Measurements from ENCODE around the gene NMRK1. TPM values are rescaled to one million over a fixed set of nuclear protein-coding genes. Genes with fewer than 3 reads are reported as not detected.
A peak's percentile ranks its signal among the peaks of the same experiment; 100 is the strongest.

The NMRK1 gene
- polyA plus RNA-seq, 3 donors, result 4.3 to 9.8 (median 9.3) TPM

DNA sequence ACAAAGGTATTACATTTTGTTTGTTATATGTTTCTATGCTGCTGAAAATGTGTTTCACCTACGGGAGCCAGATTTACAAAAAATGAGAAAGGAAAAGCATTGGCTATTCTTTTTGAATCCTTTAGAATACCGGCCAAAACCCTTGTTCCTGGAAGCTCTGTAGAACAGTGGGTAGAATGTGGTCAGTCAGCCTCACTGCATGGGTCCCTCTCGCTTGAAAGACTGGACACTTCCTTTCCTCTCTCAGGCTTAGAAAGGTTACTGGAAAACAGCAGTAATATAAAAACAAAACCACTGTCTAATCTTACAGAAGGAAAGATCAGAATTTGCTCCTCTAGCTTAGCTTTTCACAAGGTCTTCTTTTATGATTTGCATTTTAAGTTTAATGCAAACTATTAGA, 45.4 kb upstream of the NMRK1 start:
- Histone ChIP-seq H3K9ac (ENCODE audit: insufficient read depth, low read length, poor library complexity, severe bottlenecking) (no peak overlapping the region), H2AFZ (ENCODE audit: insufficient read depth, low read depth, low read length, poor library complexity, severe bottlenecking) (no peak overlapping the region), H3K36me3 (replicated peaks in 1 of 2; ENCODE audit: control insufficient read depth in 1 of 2, insufficient read depth in 2 of 2, low read length in 2 of 2) (peaks cover 92 to 99% of the 10 kb centered on the region in 2 donors), H3K4me3 (replicated peaks in 1 of 3; ENCODE audit: low read depth in 2 of 3, low read length in 3 of 3) (no peak overlapping the region), H4K20me1 (ENCODE audit: insufficient read depth, low read length) (peaks cover 94% of the 10 kb centered on the region), H3K4me1 (ENCODE audit: control insufficient read depth in 1 of 2, insufficient read depth in 2 of 2, low read length in 2 of 2) (peaks cover 10 to 18% of the 10 kb centered on the region in 2 donors), H3K9me3 (replicated peaks in 1 of 2; ENCODE audit: control insufficient read depth in 1 of 2, insufficient read depth in 1 of 2, low read length in 2 of 2) (no peaks in the 10 kb centered on the region), H3K4me2 (replicated peaks; ENCODE audit: extremely low read depth, low read length, poor library complexity, severe bottlenecking) (no peak overlapping the region), H3K27me3 (ENCODE audit: control insufficient read depth in 2 of 2, insufficient read depth in 2 of 2, low read length in 2 of 2) (no peaks in the 10 kb centered on the region), H3K27ac (ENCODE audit: low read depth in 1 of 2, low read length in 2 of 2) (no peak overlapping the region), H3K79me2 (ENCODE audit: insufficient read depth, low read length) (peaks cover 39% of the 10 kb centered on the region)
- peak overlapping the region in 1 of 7 donors; percentile 67 for H3K27ac Mint-ChIP-seq
- H3K27me3 Mint-ChIP-seq (ENCODE audit: low read depth in 3 of 3), result no peaks in the 10 kb centered on the region
- peaks cover 22% of the 10 kb centered on the region for H3K4me1 Mint-ChIP-seq
- H3K36me3 Mint-ChIP-seq, result peaks cover 83 to 93% of the 10 kb centered on the region in 2 donors
- H3K9me3 Mint-ChIP-seq, result no peaks in the 10 kb centered on the region
- intact Hi-C loops (cut with micrococcal nuclease), result no loop called here
- WGBS (ENCODE audit: insufficient coverage), result 100% methylated on average over 1 of the region's 3 CpGs
- TF ChIP-seq, protein P1, sequence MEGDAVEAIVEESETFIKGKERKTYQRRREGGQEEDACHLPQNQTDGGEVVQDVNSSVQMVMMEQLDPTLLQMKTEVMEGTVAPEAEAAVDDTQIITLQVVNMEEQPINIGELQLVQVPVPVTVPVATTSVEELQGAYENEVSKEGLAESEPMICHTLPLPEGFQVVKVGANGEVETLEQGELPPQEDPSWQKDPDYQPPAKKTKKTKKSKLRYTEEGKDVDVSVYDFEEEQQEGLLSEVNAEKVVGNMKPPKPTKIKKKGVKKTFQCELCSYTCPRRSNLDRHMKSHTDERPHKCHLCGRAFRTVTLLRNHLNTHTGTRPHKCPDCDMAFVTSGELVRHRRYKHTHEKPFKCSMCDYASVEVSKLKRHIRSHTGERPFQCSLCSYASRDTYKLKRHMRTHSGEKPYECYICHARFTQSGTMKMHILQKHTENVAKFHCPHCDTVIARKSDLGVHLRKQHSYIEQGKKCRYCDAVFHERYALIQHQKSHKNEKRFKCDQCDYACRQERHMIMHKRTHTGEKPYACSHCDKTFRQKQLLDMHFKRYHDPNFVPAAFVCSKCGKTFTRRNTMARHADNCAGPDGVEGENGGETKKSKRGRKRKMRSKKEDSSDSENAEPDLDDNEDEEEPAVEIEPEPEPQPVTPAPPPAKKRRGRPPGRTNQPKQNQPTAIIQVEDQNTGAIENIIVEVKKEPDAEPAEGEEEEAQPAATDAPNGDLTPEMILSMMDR (IDR thresholded peaks at IDR 0.05), result no peak
- H3K4me3 Mint-ChIP-seq, result no peak overlapping the region
- DNase-seq, result no peak

GRCh38 chr9:75132244-75132643, 44.3 kb upstream of the NMRK1 start:
- TF ChIP-seq, protein P1 (IDR thresholded peaks at IDR 0.05), result no peak
- H3K36me3 Mint-ChIP-seq, result peaks cover 79 to 89% of the 10 kb centered on the region in 2 donors
- peaks cover 10 to 18% of the 10 kb centered on the region in 2 donors for H3K4me1 ChIP-seq (ENCODE audit: control insufficient read depth in 1 of 2, insufficient read depth in 2 of 2, low read length in 2 of 2)
- no peaks in the 10 kb centered on the region for H3K27me3 ChIP-seq (ENCODE audit: control insufficient read depth in 2 of 2, insufficient read depth in 2 of 2, low read length in 2 of 2)
- peaks cover 22% of the 10 kb centered on the region for H3K4me1 Mint-ChIP-seq
- H3K4me3 Mint-ChIP-seq, result no peak overlapping the region
- H3K4me3 ChIP-seq (replicated peaks in 1 of 3; ENCODE audit: low read depth in 2 of 3, low read length in 3 of 3), result no peak overlapping the region
- DNase-seq, result peak in 2 of 3 donors; percentile 44 to 51
- peaks cover 81 to 95% of the 10 kb centered on the region in 2 donors for H3K36me3 ChIP-seq (replicated peaks in 1 of 2; ENCODE audit: control insufficient read depth in 1 of 2, insufficient read depth in 2 of 2, low read length in 2 of 2)
- H4K20me1 ChIP-seq (ENCODE audit: insufficient read depth, low read length), result peaks cover 92% of the 10 kb centered on the region
- H3K27ac Mint-ChIP-seq, result peak overlapping the region; percentile 56 to 84 (median 68)
- H3K27ac ChIP-seq (ENCODE audit: low read depth in 1 of 2, low read length in 2 of 2), result peak overlapping the region in 1 of 2 donors; percentile 77
- intact Hi-C loops (cut with micrococcal nuclease), result no loop called here
- peaks cover 44% of the 10 kb centered on the region for H3K79me2 ChIP-seq (ENCODE audit: insufficient read depth, low read length)
- no peak overlapping the region for H3K4me2 ChIP-seq (replicated peaks; ENCODE audit: extremely low read depth, low read length, poor library complexity, severe bottlenecking)
- H3K9me3 ChIP-seq (replicated peaks in 1 of 2; ENCODE audit: control insufficient read depth in 1 of 2, insufficient read depth in 1 of 2, low read length in 2 of 2), result no peaks in the 10 kb centered on the region
- no peak overlapping the region for H2AFZ ChIP-seq (ENCODE audit: insufficient read depth, low read depth, low read length, poor library complexity, severe bottlenecking)
- no peak overlapping the region for H3K9ac ChIP-seq (ENCODE audit: insufficient read depth, low read length, poor library complexity, severe bottlenecking)
- H3K9me3 Mint-ChIP-seq, result no peaks in the 10 kb centered on the region
- WGBS (ENCODE audit: insufficient coverage), result 0% methylated on average over 1 of the region's 4 CpGs
- no peaks in the 10 kb centered on the region for H3K27me3 Mint-ChIP-seq (ENCODE audit: low read depth in 3 of 3)
